HL-60 (cell line): ENCODE data around the gene FUT6.

ENCODE experiments used
- POLR2AphosphoS5 ChIP-seq: IDR thresholded peaks from 2 replicates; pipeline ENCODE4 v1.6.1; 2012; ENCODE audit warnings: low read depth
- SPI1 ChIP-seq: IDR thresholded peaks from 2 replicates; pipeline ENCODE4 v1.6.1; 2012; ENCODE audit warnings: low read depth, mild to moderate bottlenecking, borderline replicate concordance
- TF ChIP-seq, protein P1 (sequence below): IDR thresholded peaks from one replicate; pipeline ENCODE4 v1.5.1; 2011; ENCODE audit warnings: low read length, control low read depth, inconsistent platforms; ENCODE audit not compliant: insufficient read depth
- TF ChIP-seq, protein P2 (sequence below): IDR thresholded peaks from 2 replicates; pipeline ENCODE4 v1.6.1; 2012; ENCODE audit warnings: low read depth; ENCODE audit not compliant: insufficient replicate concordance

DNA sequence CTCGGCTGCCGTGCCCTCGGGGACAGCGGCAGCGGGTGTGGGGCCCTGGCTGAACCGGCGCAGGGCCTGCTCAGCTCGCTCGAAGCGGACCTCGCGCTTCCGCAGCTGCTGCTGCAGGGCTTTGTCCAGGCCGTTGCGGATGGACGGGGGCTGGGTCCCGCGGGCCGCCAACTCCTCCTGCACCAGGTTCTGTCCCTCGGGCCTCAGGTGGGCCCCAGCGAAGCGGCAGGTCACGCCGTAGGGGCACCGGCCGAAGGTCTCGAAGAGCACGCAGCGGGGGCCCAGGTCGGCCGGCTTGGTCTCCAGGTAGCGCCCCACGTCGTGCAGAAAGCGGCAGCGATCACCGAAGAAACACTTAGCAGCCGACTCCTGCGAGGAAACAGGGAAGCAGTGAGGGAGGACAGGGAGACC, 50.1 kb downstream of the FUT6 start:
- no peak for TF ChIP-seq POLR2AphosphoS5
- TF ChIP-seq, protein P1, sequence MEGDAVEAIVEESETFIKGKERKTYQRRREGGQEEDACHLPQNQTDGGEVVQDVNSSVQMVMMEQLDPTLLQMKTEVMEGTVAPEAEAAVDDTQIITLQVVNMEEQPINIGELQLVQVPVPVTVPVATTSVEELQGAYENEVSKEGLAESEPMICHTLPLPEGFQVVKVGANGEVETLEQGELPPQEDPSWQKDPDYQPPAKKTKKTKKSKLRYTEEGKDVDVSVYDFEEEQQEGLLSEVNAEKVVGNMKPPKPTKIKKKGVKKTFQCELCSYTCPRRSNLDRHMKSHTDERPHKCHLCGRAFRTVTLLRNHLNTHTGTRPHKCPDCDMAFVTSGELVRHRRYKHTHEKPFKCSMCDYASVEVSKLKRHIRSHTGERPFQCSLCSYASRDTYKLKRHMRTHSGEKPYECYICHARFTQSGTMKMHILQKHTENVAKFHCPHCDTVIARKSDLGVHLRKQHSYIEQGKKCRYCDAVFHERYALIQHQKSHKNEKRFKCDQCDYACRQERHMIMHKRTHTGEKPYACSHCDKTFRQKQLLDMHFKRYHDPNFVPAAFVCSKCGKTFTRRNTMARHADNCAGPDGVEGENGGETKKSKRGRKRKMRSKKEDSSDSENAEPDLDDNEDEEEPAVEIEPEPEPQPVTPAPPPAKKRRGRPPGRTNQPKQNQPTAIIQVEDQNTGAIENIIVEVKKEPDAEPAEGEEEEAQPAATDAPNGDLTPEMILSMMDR = no peak
- TF ChIP-seq, protein P2, sequence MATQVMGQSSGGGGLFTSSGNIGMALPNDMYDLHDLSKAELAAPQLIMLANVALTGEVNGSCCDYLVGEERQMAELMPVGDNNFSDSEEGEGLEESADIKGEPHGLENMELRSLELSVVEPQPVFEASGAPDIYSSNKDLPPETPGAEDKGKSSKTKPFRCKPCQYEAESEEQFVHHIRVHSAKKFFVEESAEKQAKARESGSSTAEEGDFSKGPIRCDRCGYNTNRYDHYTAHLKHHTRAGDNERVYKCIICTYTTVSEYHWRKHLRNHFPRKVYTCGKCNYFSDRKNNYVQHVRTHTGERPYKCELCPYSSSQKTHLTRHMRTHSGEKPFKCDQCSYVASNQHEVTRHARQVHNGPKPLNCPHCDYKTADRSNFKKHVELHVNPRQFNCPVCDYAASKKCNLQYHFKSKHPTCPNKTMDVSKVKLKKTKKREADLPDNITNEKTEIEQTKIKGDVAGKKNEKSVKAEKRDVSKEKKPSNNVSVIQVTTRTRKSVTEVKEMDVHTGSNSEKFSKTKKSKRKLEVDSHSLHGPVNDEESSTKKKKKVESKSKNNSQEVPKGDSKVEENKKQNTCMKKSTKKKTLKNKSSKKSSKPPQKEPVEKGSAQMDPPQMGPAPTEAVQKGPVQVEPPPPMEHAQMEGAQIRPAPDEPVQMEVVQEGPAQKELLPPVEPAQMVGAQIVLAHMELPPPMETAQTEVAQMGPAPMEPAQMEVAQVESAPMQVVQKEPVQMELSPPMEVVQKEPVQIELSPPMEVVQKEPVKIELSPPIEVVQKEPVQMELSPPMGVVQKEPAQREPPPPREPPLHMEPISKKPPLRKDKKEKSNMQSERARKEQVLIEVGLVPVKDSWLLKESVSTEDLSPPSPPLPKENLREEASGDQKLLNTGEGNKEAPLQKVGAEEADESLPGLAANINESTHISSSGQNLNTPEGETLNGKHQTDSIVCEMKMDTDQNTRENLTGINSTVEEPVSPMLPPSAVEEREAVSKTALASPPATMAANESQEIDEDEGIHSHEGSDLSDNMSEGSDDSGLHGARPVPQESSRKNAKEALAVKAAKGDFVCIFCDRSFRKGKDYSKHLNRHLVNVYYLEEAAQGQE = no peak
- TF ChIP-seq SPI1 = no peak
